Measurements from ENCODE around the gene PKNOX2.

PKNOX2 gene

DNA sequence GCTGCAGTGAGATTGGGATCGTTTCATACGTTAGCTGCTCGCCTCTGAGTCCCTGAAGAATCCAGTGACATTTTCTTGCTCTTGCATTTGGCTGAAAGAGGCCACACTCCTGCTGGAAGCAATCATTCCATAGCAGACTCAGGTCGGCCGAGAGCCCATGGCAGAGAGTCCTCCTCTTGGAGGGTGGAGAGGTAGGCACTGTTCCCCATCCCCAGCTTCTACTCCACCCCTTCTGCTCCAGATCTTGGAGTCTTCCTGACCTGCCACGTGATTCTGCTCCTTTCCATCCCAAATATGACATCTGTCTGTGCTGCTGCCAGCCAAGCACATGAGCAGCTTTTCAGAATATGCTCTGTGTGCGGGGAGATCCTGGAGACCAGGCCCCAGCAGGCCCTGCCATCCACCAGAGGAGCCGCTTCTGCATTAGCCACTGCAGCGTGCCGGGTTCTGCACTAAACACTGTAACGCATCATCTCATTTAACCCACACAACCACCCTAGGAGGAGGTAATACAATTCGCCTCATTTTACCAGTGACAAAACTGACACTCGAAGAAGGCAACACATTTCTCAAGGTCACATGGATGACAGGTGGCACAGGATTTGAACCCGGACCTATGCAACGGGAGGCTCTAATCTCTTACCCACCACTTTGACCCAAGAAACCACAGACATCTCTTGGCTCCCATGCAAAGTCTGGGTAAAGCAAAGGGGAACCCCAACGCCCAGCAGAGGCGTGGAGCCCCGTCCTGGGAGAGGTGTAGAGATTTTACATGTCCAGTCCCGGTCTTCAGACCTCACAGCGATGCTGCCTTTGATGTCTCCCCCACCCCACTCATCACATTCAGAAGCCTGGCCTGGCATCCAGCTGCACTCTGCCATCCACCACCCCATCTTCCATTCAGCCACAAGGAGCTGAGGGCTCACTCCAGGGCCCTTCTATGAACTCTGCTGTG is 252.7 kb downstream of the PKNOX2 start:
- FAIRE-seq (no peak), DNase-seq (ENCODE audit: insufficient read length, low spot score) (no peak)
- TF ChIP-seq, protein P1, sequence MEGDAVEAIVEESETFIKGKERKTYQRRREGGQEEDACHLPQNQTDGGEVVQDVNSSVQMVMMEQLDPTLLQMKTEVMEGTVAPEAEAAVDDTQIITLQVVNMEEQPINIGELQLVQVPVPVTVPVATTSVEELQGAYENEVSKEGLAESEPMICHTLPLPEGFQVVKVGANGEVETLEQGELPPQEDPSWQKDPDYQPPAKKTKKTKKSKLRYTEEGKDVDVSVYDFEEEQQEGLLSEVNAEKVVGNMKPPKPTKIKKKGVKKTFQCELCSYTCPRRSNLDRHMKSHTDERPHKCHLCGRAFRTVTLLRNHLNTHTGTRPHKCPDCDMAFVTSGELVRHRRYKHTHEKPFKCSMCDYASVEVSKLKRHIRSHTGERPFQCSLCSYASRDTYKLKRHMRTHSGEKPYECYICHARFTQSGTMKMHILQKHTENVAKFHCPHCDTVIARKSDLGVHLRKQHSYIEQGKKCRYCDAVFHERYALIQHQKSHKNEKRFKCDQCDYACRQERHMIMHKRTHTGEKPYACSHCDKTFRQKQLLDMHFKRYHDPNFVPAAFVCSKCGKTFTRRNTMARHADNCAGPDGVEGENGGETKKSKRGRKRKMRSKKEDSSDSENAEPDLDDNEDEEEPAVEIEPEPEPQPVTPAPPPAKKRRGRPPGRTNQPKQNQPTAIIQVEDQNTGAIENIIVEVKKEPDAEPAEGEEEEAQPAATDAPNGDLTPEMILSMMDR (IDR thresholded peaks at IDR 0.05; ENCODE audit: insufficient read depth, missing control alignments): no peak

DNA sequence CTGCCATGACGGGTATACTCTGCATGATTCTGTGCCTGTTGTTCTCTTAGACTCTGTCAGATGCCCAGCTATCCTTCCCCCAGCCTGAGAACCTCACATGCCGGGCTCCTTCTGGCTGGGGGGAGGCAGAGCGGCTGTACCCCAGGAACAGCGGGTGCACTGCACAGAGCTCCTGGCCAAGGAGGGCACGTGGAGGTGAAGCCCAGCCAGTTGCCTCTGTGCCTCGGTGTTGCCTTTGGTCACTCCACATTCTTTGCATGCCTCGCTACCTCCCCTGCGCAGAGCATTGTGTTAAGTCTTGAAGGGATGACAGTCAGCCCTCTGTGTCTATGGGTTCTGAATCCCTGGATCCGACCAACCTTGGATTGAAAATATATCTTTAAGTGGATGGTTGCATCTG is 253.8 kb downstream of the PKNOX2 start:
- DNase-seq (ENCODE audit: insufficient read length, low spot score) (no peak), FAIRE-seq (no peak)
- TF ChIP-seq, protein P1 (IDR thresholded peaks at IDR 0.05; ENCODE audit: insufficient read depth, missing control alignments): no peak

DNA sequence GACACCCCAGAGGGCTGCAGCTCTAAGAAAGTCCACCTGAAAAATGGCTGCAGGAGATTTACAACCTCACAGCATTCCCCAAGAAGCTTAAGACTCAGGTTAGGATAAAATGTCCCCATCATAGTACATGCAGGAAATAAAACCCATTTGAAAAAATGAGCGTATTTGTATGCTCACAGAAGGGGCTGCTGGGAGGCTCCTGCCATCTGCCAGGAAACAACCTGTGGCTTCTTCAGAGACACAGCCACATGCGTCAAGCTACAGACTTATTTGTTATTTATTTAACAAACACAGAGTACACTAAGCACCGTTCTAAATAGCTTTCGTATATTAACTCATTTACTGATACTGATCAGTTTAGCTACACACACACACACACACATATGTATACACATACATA is 258.1 kb downstream of the PKNOX2 start:
- TF ChIP-seq, protein P1 (IDR thresholded peaks at IDR 0.05; ENCODE audit: insufficient read depth, missing control alignments): no peak
- FAIRE-seq: no peak
- DNase-seq (ENCODE audit: insufficient read length, low spot score): no peak

DNA sequence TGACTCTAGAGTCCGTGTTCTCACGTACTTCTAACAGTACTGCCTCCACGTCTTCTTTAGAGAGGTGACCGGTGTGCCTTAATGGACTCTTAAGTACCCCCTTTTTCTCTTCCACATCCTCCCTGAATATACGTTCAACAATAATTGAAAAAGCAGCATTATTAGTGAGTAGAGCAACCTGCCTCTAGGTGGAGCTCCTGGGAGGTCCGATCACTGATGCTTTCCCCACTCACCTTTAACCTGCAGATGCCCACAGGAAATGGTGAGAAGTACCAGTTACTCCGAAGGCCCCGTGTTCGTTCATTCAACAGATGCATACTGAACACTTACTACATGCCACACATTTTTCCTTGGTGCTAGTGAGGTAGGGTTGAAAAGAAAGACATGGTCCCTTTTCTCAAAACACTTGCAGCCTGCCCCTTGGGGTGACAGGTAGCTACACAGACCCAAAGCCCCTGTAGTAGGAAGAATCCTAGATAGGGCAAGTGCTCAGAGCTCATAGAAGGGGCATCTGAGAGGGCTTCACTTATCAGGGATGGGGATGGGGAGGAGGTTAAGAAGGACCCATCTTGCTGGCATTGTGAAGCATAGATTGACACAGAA is 258.8 kb downstream of the PKNOX2 start:
- TF ChIP-seq, protein P1 (IDR thresholded peaks at IDR 0.05; ENCODE audit: insufficient read depth, missing control alignments): peak; percentile 28
- DNase-seq (ENCODE audit: insufficient read length, low spot score) (no peak), FAIRE-seq (no peak)

DNA sequence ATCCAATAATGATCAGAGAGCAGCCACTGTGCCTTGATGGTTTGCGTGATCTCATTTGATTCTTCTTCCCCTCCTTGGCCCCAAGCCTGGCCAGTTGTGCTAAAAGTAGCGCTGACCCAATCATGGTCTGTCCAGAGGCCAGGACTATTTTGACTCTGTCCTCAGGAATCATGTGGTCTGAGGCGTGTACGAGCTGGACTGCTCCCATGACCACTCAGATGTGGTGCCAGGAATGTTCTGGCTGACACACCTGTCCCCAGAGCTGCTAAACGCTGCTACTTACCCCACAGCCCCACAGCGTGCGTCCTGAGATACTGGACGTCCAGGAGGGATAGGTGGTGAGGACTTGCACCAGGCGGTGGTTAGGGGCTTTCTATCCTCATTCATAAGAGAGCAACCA is 261.1 kb downstream of the PKNOX2 start:
- TF ChIP-seq, protein P1 (IDR thresholded peaks at IDR 0.05; ENCODE audit: insufficient read depth, missing control alignments): no peak
- no peak for DNase-seq (ENCODE audit: insufficient read length, low spot score)
- FAIRE-seq: no peak

DNA sequence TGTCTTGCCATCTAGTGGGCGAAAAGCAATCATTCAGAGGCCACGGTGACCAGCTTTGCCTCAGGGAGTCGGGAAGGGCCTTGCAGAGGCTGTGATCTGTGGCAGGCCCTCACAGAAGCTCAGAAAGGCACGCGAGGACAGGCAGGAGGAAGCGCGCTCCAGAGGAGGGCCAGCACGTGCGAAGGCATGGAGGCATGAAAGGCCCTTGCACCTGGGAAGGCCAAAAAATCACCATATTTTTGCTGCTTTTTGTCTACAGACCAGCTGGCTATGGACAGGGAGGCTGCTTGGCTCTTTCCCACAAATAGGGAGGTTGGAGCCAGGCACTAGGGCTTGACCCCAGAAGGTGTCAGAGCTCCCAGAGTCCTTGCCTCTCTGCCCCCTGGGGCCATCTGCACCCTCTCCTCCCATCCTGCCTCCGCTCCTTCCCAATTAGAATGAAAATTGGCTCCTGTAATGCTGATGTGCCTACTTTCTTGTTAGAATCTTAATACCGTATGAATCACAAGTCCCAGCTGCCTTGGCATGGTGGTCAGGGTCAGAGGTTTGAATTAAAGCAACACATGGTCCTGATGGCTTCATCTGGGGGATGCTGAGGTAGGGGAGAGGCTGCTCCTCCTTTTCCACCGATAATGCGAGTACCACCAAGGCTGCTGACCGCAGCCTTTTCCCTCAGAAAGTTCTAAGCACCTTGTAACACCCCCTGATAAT is 262.4 kb downstream of the PKNOX2 start:
- FAIRE-seq (no peak), DNase-seq (ENCODE audit: insufficient read length, low spot score) (no peak)
- TF ChIP-seq, protein P1 (IDR thresholded peaks at IDR 0.05; ENCODE audit: insufficient read depth, missing control alignments): no peak

Measured in D721Med (cell line).